Erythroblast (primary cell): ENCODE data around the gene ANKRD31.

ENCODE experiments used
- DNase-seq, 2 experiments: peaks; one replicate each; lab custom pipeline; 2025; lab: John Stamatoyannopoulos, UW
- GATA1 ChIP-seq: IDR thresholded peaks from 2 replicates; pipeline ENCODE4 v1.6.1; 2011; ENCODE audit warnings: low read depth, mild to moderate bottlenecking, control low read depth, low read length, moderate library complexity
- POLR2A ChIP-seq: IDR thresholded peaks from 2 replicates; pipeline ENCODE4 v1.6.1; 2011; ENCODE audit warnings: mild to moderate bottlenecking, low read length

The ANKRD31 gene

GRCh38 chr5:75034137-75034739, 202.4 kb downstream of the ANKRD31 start:
- no peak for DNase-seq
- TF ChIP-seq GATA1, result no peak
- TF ChIP-seq POLR2A, result no peak

GRCh38 chr5:75031366-75031765, 205.3 kb downstream of the ANKRD31 start:
- no peak for TF ChIP-seq GATA1
- no peak for TF ChIP-seq POLR2A
- no peak for DNase-seq

- no peak for TF ChIP-seq POLR2A
- TF ChIP-seq GATA1, result no peak
- DNase-seq, result no peak
Observed at GRCh38 chr5:75028090-75028489, 208.6 kb downstream of the ANKRD31 start.

- TF ChIP-seq GATA1 (no peak), POLR2A (no peak)
- DNase-seq, result no peak
Observed at GRCh38 chr5:75023368-75024159, 213.1 kb downstream of the ANKRD31 start.

- no peak for DNase-seq
- TF ChIP-seq GATA1 (no peak), POLR2A (no peak)
Observed at GRCh38 chr5:75021800-75022199, 214.9 kb downstream of the ANKRD31 start.

- no peak for DNase-seq
Observed at GRCh38 chr5:75021219-75021618, 215.5 kb downstream of the ANKRD31 start.

GRCh38 chr5:75020016-75020656, 216.5 kb downstream of the ANKRD31 start:
- no peak for DNase-seq
- no peak for TF ChIP-seq POLR2A
- no peak for TF ChIP-seq GATA1

More at GRCh38 chr5:75021219-75021618, 215.5 kb downstream of the ANKRD31 start:
- no peak for TF ChIP-seq POLR2A
- TF ChIP-seq GATA1, result no peak

GRCh38 chr5:75018805-75019587, 217.7 kb downstream of the ANKRD31 start:
- TF ChIP-seq POLR2A (no peak), GATA1 (no peak)
- DNase-seq, result no peak
